Stimulated activated CD4-positive, alpha-beta T cell treated with anti-CD3 and anti-CD28 coated beads, Interleukin-4, amount 100 ng/mL, for 1 hour (primary cell): Measurements from ENCODE around the gene TTC28.
"Not testable (repeated sequence)": the region's sequence is repeated elsewhere in the genome, so short reads cannot be mapped to it uniquely, and the experiment has no call there.

Experiments used
- DNase-seq: peaks from one replicate; pipeline ENCODE4 v3.0.0-alpha.2; 2020

Gene TTC28

DNA sequence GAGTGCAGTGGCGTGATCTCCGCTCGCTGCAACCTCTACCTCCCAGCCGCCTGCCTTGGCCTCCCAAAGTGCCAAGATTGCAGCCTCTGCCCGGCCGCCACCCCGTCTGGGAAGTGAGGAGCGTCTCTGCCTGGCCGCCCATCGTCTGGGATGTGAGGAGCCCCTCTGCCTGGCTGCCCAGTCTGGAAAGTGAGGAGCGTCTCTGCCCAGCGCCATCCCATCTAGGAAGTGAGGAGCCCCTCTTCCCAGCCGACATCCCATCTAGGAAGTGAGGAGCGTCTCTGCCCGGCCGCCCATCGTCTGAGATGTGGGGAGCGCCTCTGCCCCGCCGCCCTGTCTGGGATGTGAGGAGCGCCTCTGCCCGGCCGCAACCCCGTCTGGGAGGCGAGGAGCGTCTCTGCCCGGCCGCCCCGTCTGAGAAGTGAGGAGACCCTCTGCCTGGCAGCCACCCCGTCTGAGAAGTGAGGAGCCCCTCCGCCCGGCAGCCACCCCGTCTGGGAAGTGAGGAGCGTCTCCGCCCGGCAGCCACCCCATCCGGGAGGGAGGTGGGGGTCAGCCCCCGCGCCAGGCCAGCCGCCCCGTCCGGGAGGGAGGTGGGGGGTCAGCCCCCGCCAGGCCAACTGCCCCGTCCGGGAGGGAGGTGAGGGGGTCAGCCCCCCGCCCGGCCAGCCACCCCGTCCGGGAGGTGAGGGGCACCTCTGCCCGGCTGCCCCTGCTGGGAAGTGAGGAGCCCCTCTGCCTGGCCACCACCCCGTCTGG is 126.4 kb downstream of the TTC28 start:
- DNase-seq = not testable (repeated sequence)

DNA sequence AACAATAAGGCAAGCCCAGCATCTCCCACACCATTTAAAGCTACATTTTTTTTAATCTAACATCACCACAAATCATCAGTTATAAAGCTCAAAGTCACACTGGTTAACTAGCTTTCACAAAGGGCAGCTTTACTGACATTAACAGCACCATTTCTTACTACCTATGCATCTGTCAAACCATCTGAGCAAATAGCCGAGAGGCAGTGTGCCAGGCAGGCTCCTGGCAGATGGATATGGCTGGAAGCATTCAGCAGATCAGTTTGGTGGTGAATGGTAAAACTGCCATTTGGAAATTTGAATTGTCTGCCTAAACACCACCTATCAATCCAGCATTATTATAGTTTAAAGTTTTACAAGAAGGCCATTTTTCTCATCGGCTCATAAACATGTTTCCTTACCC is 131.2 kb downstream of the TTC28 start:
- no peak for DNase-seq

DNA sequence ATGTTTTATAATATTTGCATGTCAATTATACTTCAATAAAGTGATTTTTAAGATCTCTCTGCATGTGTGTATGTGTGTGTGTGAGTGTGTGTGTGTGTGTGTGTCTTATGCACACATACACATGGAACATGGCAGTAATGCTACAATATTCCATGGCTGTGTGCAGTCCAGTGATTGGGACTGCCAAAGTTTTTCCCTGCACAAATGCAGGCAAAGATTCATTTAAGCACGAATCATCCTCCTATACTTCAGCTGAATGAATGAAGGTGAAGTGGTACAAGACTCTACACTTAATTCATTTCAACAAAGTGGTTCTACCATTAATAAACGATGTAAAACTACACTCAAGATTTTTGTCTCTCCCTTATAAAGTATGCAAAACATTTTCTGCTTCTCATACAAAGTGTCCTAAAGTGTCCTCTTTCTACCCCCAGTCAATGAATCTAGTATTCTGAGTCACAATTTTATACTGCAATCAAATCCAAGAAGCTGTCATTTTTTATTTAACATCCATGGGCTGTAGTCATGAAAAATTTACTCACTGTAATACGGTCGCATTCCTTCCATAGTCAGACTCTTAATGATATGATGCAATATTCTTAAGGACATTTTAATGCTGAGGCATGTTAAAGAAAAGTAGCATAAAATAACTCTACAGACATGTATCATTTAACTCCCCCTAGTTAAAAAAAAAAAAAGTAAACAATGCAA is 132.4 kb downstream of the TTC28 start:
- DNase-seq = no peak

GRCh38 chr22:28544431-28544868 is 135.2 kb downstream of the TTC28 start:
- no peak for DNase-seq

DNA sequence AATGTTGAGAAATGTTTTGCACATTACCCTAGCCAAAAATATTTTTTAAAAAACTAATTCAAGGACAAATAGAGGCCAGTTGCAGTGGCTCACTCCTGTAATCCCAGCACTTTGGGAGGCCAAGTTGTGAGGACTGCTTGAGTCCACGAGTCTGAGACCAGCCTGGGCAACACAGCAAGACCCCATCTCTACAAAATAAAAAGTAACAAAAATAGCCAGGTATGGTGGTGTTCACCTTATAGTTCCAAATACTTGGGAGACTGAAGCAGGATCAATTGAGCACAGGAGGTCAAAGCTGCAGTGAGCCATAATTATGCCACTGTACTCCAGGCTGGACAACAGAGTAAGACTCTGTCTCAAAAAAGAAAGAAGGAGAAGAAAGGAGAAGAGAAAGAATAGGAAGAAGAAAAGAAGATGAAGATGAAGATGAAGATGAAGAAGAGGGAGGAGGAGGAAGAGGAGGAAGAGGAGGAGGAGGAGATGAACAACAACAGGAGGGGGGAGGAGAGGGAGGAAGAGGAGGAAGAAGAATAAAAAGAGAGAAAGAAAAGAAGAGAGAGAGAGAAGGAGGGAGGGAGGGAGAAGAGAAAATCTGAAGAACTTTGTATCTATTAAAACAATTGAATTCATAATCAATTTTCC is 136.5 kb downstream of the TTC28 start:
- DNase-seq = no peak

GRCh38 chr22:28541137-28541536 is 138.5 kb downstream of the TTC28 start:
- no peak for DNase-seq

- DNase-seq = no peak
Observed at GRCh38 chr22:28538922-28539321, 140.7 kb downstream of the TTC28 start.

- DNase-seq = not testable (repeated sequence)
Observed at GRCh38 chr22:28530565-28530964, 149.1 kb downstream of the TTC28 start.

GRCh38 chr22:28529144-28529543 is 150.5 kb downstream of the TTC28 start:
- not testable (repeated sequence) for DNase-seq

DNA sequence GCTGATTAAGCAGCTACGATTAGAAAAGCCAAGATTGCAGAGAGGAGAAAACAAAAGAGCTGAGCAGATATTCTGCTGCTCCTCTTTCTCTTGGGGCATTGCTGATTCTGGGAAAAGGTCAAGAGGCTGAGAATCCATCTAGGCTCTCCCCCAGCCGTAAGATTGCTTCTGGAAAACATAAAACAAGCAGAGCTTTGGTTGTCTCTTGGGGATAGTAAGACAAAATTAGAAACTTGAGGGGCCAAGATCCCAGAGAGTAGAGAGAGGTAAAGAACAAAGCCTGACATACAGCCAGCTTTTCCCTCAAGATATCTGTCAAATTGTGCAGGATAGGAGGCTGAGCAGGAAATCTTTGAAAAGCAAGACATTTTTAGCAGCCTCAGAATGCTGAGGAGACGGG is 158.2 kb downstream of the TTC28 start:
- no peak for DNase-seq

DNA sequence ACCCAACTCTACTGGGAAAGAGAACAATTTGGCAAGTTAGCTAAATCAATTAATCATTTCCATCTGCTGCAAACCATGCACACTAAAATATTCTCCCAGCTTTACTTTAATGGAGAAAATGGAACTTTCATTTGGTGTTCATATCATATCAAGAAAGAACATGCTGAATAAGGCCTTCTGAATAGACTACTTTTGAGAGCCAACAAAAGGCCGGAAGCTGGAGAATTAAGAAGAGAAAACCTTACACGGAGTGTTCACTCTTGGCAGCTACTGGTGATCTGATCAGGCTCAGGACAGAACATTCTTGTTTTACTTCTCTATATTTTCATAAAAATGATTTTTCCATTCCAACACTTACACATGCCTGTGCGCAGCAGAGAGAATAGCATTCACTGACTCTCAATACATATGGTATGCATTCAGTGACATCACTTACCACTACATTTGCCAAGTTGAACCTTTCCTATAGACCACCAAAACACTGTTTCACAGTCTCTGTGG is 165.3 kb downstream of the TTC28 start:
- no peak for DNase-seq

DNA sequence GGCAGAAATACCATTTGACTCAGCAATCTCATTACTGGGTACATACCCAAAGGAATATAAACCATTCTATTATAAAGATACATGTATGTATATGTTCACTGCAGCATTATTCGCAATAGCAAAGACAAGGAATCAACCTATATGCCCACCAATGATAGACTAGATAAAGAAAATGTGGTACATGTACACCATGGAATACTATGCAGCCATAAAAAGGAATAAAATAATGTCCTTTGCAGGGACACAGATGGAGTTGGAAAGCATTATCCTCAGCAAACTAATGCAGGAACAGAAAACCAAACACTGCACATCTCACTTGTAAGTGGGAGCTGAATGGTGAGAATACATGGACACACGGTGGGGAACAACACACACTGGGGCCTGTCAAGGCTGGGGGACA is 167.3 kb downstream of the TTC28 start:
- DNase-seq = not testable (repeated sequence)

DNA sequence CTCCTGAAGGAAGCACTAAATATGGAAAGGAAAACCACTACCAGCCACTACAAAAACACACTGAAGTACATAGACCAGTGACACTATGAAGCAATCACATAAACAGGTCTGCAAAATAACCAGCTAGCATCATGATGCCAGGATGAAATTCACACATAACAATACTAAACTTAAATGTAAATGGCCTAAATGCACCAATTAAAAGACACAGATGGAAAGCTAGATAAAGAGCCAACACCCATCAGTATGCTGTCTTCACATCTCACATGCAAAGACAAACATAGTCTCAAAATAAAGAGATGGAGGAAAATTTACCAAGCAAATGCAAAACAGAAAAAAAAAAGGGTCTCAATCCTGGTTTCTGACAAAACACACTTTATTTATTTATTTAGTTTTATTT is 171.7 kb downstream of the TTC28 start:
- DNase-seq = no peak

DNA sequence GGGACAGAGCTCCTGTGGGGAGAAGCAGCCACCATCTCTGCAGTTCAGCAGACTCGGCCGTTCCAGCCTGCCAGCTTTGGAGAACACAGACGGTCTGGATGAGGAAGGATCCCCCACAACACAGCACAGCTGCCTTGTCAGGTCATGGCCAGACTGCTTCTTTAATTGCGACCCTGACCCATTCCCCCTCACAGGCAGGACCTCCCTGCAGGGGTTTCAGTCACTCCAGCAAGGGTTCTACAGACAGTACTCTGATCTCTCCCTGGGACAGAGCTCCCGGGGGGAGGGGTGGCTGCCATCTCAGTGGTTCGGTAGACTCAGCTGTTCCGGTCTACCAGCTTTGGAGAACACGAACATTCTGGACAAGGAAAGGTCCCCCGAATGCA is 173.5 kb downstream of the TTC28 start:
- no peak for DNase-seq

GRCh38 chr22:28505416-28506149 is 174.1 kb downstream of the TTC28 start:
- DNase-seq = no peak

- no peak for DNase-seq
Observed at GRCh38 chr22:28500006-28500405, 179.6 kb downstream of the TTC28 start.

DNA sequence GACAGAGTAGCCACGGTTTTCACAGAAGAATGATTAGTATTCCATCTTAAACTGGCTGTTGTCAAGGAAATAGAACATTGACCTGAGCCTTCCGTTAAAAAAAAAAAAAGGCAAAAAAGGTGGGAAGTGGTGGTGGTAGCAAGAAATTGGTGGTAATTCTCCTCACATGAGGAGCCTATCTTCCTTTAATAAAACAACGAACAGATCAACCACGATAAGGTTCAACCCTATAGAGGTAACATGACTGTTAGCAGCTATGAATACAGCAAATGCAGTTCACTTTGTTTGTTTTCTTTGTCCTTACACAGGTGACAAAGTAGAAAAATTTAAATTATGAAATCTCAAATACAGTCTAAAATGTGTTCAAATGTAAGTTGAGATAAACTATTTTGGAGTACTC is 181.6 kb downstream of the TTC28 start:
- DNase-seq = no peak

GRCh38 chr22:28497188-28497587 is 182.5 kb downstream of the TTC28 start:
- no peak for DNase-seq

GRCh38 chr22:28491289-28491688 is 188.4 kb downstream of the TTC28 start:
- not testable (repeated sequence) for DNase-seq

DNA sequence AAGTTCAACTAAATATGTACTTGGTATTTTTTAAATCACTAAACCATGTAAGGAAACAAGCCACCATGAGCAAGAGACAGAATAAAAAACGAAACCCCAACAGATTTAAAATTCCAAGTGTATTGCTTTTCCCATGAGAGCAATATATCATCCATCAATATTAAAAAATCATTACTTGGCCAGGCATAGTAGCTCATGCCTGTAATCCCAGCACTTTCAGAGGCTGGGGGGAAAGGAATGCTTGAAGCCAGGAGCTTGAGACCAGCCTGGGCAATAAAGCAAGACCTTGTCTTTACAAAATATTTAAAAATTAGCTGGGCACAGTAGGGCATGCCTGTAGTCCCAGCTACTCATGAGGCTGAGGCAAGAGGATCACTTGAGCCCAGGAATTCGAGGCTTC is 190.8 kb downstream of the TTC28 start:
- no peak for DNase-seq

DNA sequence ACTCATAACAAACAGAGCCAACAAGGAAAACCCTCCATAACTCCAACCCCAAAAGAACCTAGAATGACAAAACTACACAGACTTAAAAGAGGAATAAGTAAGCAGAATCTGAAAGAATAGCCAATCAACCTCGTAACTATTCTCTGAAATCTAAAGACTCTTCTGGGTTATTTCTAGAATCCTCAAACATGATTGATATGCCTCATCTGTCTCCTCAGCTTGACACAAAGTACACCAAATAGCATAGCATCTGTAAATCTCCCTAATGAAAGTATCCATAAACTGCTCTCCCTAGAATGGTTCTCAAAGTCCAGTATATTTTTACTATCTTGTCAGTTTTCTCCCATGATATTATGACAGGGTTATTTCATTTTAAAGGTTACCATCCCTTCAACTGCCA is 195.0 kb downstream of the TTC28 start:
- DNase-seq = no peak

DNA sequence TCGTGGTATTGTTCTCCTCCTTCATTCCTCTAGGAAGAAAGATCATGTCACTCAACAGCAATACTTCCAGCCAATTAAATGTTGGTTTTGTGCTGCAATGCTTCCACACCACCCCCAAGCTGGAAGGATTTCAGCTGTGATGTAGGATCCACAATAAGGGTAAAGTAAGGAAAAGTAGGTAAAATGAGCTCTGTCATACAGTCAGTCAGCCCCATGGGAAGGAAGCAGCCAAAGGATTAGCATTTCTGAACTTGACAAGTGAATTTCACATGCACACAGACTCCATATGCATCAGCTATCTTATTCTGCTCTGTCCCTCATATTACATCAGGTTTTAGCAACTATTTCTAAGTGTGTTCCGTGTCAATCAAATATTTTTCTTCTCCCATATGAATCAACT is 197.9 kb downstream of the TTC28 start:
- DNase-seq = no peak
